ENCODE results near the gene WDR88. TPM values are rescaled to one million over a fixed set of nuclear protein-coding genes. Genes with fewer than 3 reads are reported as not detected.

WDR88 gene
- polyA plus RNA-seq, 1 donor from 2014 or later: 0.35 TPM

DNA sequence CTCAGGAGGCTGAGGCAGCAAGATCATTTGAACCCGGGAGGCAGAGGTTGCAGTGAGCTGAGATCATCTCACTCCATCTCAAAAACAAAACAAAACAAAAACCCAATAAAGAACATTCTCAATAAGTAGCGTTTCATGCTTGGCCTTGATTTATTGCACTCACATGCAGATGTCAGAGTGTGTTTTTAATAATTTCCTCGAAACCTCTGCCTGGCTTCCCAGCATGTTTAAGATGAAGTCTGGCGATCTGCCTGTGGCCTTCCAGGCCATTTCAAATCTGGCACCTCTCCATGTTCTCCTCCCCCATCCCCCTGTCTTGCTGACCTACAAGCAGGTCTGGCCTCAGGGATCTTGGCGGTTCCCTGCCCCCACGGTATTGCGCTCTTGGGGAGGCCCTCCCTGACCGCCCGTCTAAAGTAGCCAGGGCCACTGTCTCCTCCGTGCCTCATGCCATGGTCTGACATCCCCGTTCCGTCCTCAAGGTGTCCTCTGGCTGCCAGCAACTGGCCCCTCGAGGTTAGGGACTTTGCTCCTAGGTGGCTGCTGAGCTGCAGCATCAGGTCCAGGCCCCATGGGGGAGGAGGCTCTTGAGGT, 1.6 kb downstream of the WDR88 start:
- H3K9me2 ChIP-seq (ENCODE audit: insufficient read depth, low read length): no peaks in the 10 kb centered on the region
- no peaks in the 10 kb centered on the region for H3F3A ChIP-seq (ENCODE audit: insufficient read depth, low read length, poor library complexity, severe bottlenecking)
- H3K36me3 ChIP-seq (ENCODE audit: insufficient read depth, low read length): no peaks in the 10 kb centered on the region
- no peaks in the 10 kb centered on the region for H4K20me1 ChIP-seq (ENCODE audit: insufficient read depth)
- no peak overlapping the region for H3K4me2 ChIP-seq (ENCODE audit: low read length)
- H3K27ac ChIP-seq (ENCODE audit: low read length): no peak overlapping the region
- no peak for TF ChIP-seq EZH2 (IDR thresholded peaks at IDR 0.05; ENCODE audit: borderline replicate concordance, insufficient read depth, low read length, poor library complexity, severe bottlenecking)
- TF ChIP-seq POLR2AphosphoS5 (IDR thresholded peaks at IDR 0.05): no peak
- TF ChIP-seq EP300 (conservative IDR thresholded peaks at IDR 0.05; ENCODE audit: poor library complexity, severe bottlenecking): no peak
- no peak for TF ChIP-seq MXI1 (conservative IDR thresholded peaks at IDR 0.05; ENCODE audit: poor library complexity, severe bottlenecking)
- TF ChIP-seq, protein P1, sequence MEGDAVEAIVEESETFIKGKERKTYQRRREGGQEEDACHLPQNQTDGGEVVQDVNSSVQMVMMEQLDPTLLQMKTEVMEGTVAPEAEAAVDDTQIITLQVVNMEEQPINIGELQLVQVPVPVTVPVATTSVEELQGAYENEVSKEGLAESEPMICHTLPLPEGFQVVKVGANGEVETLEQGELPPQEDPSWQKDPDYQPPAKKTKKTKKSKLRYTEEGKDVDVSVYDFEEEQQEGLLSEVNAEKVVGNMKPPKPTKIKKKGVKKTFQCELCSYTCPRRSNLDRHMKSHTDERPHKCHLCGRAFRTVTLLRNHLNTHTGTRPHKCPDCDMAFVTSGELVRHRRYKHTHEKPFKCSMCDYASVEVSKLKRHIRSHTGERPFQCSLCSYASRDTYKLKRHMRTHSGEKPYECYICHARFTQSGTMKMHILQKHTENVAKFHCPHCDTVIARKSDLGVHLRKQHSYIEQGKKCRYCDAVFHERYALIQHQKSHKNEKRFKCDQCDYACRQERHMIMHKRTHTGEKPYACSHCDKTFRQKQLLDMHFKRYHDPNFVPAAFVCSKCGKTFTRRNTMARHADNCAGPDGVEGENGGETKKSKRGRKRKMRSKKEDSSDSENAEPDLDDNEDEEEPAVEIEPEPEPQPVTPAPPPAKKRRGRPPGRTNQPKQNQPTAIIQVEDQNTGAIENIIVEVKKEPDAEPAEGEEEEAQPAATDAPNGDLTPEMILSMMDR (IDR thresholded peaks at IDR 0.05; ENCODE audit: poor library complexity, severe bottlenecking): no peak
- TF ChIP-seq SMC3 (conservative IDR thresholded peaks at IDR 0.05; ENCODE audit: poor library complexity): no peak
- TF ChIP-seq, protein P2, sequence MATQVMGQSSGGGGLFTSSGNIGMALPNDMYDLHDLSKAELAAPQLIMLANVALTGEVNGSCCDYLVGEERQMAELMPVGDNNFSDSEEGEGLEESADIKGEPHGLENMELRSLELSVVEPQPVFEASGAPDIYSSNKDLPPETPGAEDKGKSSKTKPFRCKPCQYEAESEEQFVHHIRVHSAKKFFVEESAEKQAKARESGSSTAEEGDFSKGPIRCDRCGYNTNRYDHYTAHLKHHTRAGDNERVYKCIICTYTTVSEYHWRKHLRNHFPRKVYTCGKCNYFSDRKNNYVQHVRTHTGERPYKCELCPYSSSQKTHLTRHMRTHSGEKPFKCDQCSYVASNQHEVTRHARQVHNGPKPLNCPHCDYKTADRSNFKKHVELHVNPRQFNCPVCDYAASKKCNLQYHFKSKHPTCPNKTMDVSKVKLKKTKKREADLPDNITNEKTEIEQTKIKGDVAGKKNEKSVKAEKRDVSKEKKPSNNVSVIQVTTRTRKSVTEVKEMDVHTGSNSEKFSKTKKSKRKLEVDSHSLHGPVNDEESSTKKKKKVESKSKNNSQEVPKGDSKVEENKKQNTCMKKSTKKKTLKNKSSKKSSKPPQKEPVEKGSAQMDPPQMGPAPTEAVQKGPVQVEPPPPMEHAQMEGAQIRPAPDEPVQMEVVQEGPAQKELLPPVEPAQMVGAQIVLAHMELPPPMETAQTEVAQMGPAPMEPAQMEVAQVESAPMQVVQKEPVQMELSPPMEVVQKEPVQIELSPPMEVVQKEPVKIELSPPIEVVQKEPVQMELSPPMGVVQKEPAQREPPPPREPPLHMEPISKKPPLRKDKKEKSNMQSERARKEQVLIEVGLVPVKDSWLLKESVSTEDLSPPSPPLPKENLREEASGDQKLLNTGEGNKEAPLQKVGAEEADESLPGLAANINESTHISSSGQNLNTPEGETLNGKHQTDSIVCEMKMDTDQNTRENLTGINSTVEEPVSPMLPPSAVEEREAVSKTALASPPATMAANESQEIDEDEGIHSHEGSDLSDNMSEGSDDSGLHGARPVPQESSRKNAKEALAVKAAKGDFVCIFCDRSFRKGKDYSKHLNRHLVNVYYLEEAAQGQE (IDR thresholded peaks at IDR 0.05; ENCODE audit: borderline replicate concordance): no peak
- no peak for TF ChIP-seq TAF1 (IDR thresholded peaks at IDR 0.05; ENCODE audit: low read depth)
- TF ChIP-seq RAD21 (conservative IDR thresholded peaks at IDR 0.05): no peak
- H3K79me2 ChIP-seq (replicated peaks; ENCODE audit: insufficient read depth, low read length): no peaks in the 10 kb centered on the region
- H3K4me3 ChIP-seq (ENCODE audit: low read length): no peak overlapping the region
- H3K9ac ChIP-seq (ENCODE audit: low read length): no peak overlapping the region
- no peaks in the 10 kb centered on the region for H3K27me3 ChIP-seq (ENCODE audit: insufficient read depth, low read depth, low read length)
- H3K9me3 ChIP-seq (ENCODE audit: low read length): no peaks in the 10 kb centered on the region
- no peak overlapping the region for H2AFZ ChIP-seq (ENCODE audit: low read depth, low read length)

DNA sequence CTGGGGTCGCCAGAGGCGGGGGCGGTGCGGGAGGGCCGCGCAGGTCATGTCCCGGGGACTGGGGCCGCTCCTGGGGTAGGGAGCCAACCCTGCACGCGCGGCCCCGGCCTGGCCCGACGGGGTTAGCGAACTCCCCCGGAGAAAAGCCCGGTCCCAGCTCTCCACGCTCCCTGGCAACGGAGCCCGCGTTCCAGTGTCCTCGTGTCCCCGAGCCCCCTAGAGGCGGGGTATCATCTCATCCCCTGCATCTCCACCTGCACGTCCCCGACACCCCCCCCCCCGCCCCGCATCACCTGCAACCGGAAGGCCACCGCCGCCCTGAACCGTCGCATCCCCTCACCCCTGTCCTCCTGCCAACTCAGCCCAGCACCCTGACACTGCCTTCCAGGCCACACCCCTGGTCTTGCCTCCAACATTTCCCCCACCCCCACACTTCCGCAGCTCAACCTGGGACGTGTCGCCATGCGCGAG, 2.7 kb downstream of the WDR88 start:
- H2AFZ ChIP-seq (ENCODE audit: low read depth, low read length): no peak overlapping the region
- H3K9me3 ChIP-seq (ENCODE audit: low read length): no peaks in the 10 kb centered on the region
- no peaks in the 10 kb centered on the region for H3K79me2 ChIP-seq (replicated peaks; ENCODE audit: insufficient read depth, low read length)
- no peaks in the 10 kb centered on the region for H3K27me3 ChIP-seq (ENCODE audit: insufficient read depth, low read depth, low read length)
- H3K4me2 ChIP-seq (ENCODE audit: low read length): no peak overlapping the region
- no peaks in the 10 kb centered on the region for H3K36me3 ChIP-seq (ENCODE audit: insufficient read depth, low read length)
- no peak overlapping the region for H3K9ac ChIP-seq (ENCODE audit: low read length)
- no peak overlapping the region for H3K4me3 ChIP-seq (ENCODE audit: low read length)
- no peaks in the 10 kb centered on the region for H3K9me2 ChIP-seq (ENCODE audit: insufficient read depth, low read length)
- H3F3A ChIP-seq (ENCODE audit: insufficient read depth, low read length, poor library complexity, severe bottlenecking): no peaks in the 10 kb centered on the region
- H4K20me1 ChIP-seq (ENCODE audit: insufficient read depth): no peaks in the 10 kb centered on the region
- TF ChIP-seq POLR2AphosphoS5 (IDR thresholded peaks at IDR 0.05) (no peak), EZH2 (IDR thresholded peaks at IDR 0.05; ENCODE audit: borderline replicate concordance, insufficient read depth, low read length, poor library complexity, severe bottlenecking) (no peak), TAF1 (IDR thresholded peaks at IDR 0.05; ENCODE audit: low read depth) (no peak)
- H3K27ac ChIP-seq (ENCODE audit: low read length): no peak overlapping the region
